Heart right ventricle (tissue), 16 donors: ENCODE measurements around the gene CREG2. TPM values are rescaled to one million over a fixed set of nuclear protein-coding genes. Genes with fewer than 3 reads are reported as not detected.

Source experiments
- ATAC-seq, 8 donors: fragments of 200-7000 bp; cut with Tn5 transposase; one replicate each; pipeline ENCODE4 v1.9.1; 2020; ENCODE audit warnings: mild to moderate bottlenecking in 8 of 8, moderate library complexity in 8 of 8, moderate number of reproducible peaks in 1 of 8
- DNase-seq, 2 donors: peaks; one replicate each; pipeline ENCODE4 v3.0.0-alpha.2; 2020
- H3K27ac ChIP-seq, 10 donors: fragments of 200-600 bp; sonication (generic) in 2 of 10; one replicate each; pipeline versions ENCODE4 v1.5.0 to v1.8.0; 2020 to 2022; ENCODE audit warnings: mild to moderate bottlenecking in 3 of 10
- H3K27me3 ChIP-seq, 7 donors: fragments of 200-600 bp; one replicate each; pipeline ENCODE4 v1.8.0; 2021 to 2022; ENCODE audit warnings: mild to moderate bottlenecking in 2 of 7
- H3K36me3 ChIP-seq, 9 donors: fragments of 200-600 bp; sonication (generic) in 1 of 9; one replicate each; pipeline versions ENCODE4 v1.5.0 to v1.8.0; 2020 to 2022; ENCODE audit warnings: mild to moderate bottlenecking in 2 of 9
- H3K4me1 ChIP-seq, 9 donors: fragments of 200-600 bp; sonication (generic) in 1 of 9; one replicate each; pipeline versions ENCODE4 v1.5.0 to v1.8.0; 2020 to 2022; ENCODE audit warnings: mild to moderate bottlenecking in 4 of 9
- H3K4me3 ChIP-seq, 10 donors: fragments of 200-600 bp; sonication (generic) in 2 of 10; one replicate each; pipeline versions ENCODE4 v1.5.0 to v1.8.0; 2020 to 2022; ENCODE audit warnings: mild to moderate bottlenecking in 7 of 10, moderate library complexity in 2 of 10
- H3K9me3 ChIP-seq, 11 donors: fragments of 200-600 bp in 10 of 11; sonication (generic) in 2 of 11; one replicate each; pipeline versions ENCODE4 v1.5.0 to v1.8.0; 2013 to 2022; ENCODE audit warnings: mild to moderate bottlenecking in 2 of 11, control low read depth in 1 of 11, moderate library complexity in 1 of 11
- CTCF ChIP-seq, 9 donors: fragments of 200-600 bp; sonication (generic) in 2 of 9; IDR thresholded peaks; one replicate each; pipeline versions ENCODE4 v1.5.0 to v1.8.0; 2021 to 2022; ENCODE audit warnings: antibody characterized with exemption in 9 of 9, mild to moderate bottlenecking in 5 of 9, moderate library complexity in 1 of 9
- WGBS, 2 donors: extraction: QIAGEN DNeasy Blood & Tissue Kit; methylation state at CpG; one replicate each; pipeline ENCODE4 v1.1.7; 2013; ENCODE audit warnings: inconsistent platforms in 1 of 2; 5-methylcytosine and 5-hydroxymethylcytosine counted together
- intact Hi-C, 10 donors: fragments of 100-400 bp; cut with DNase I; formaldehyde crosslinking; loops; one replicate each; pipeline versions ENCODE4 v1.11.1 to v1.14.2; 2022
- polyA plus RNA-seq, 2 donors: library from polyadenylated mRNA; stranded (reverse); fragments of 200-250 nt; gene quantifications; one replicate each; pipeline ENCODE4 v1.2.3, GENCODE V29; 2013
- total RNA-seq, 10 donors: library from RNA; stranded (reverse); fragmentation: NEBNext Ultra II Directional in 3 of 10; extraction: Animal tissue kit (Norgen Biotek cat#: 25700) in 3 of 10; gene quantifications; one replicate each; pipeline versions ENCODE4 v1.2.1 to v1.2.4, GENCODE V29; 2021 to 2023
- donor health status: Arrhythmogenic right ventricular cardiomyopathy.
- donor health status: ischemic (EF 13 %, LVEDD 7.1; RV severe dilation, severe dysfunction).
- donor health status: healthy with polysubstance abuse.
- donor health status: DM: no; HTN: yes; CAD: no.
- donor health status: DM: no; HTN: no; CAD: no.
- donor health status: ischemic (EF 25% LVEDD 6.9; RV normal size, moderate dysfunction).
- donor health status: ischemic (EF 25% LVEDD 5.7; RV mildly dilated, moderate dysfunction).
- donor health status: healthy.
- donor health status: DM: yes; HTN: yes; CAD: no.
- donor health status: Ischemic cardiomyopathy.
- donor health status: ischemic (EF 35%, LVEDD 5.7; RV mildly dilated, moderate dysfunction).
- donor health status: nonischemic (EF 11% LVEDD 7.7; RV severe dilation, severe dysfunction).
- donor health status: DM: yes; HTN: yes; CAD: no.
- donor health status: PGD.
- donor health status: ischemic (EF 29% LVEDD 5.4; RV normal size, mild dysfunction).
- donor health status: nonischemic (EF 23%, LVEDD 6.1; RV moderate dilation, normal function).

Gene CREG2
- total and polyA plus RNA-seq, 12 donors: 0.24 to 1.4 (median 0.70) TPM; not detected in 5

GRCh38 chr2:101340141-101340551, 47.2 kb downstream of the CREG2 start:
- DNase-seq: no peak
- ATAC-seq: no peak
- Histone ChIP-seq H3K27ac (peak overlapping the region in 1 of 10 donors; percentile 76), H3K9me3 (no peaks in the 10 kb centered on the region), H3K27me3 (no peaks in the 10 kb centered on the region), H3K36me3 (no peaks in the 10 kb centered on the region), H3K4me1 (peaks cover 0 to 31% (median 0%) of the 10 kb centered on the region in 9 donors), H3K4me3 (no peak overlapping the region)
- intact Hi-C loops: loop anchor here in 5 of 10 donors (5.0 to 10.0 kb wide), 3 partner anchors 47 to 1115 kb away; partner anchors contain the start of gene CREG2 (in 1 of the 5)
- 90 to 96% methylated on average over 1 of the region's 1 CpG for WGBS, 2 donors
- TF ChIP-seq CTCF (IDR thresholded peaks at IDR 0.05): no peak

- intact Hi-C loops: no loop called here
- WGBS, 2 donors: 86 to 87% methylated on average over 4 of the region's 4 CpGs
- ATAC-seq (no peak), DNase-seq (no peak)
- no peaks in the 10 kb centered on the region for H3K9me3 ChIP-seq
- TF ChIP-seq CTCF (IDR thresholded peaks at IDR 0.05): no peak
- H3K27me3 ChIP-seq: no peaks in the 10 kb centered on the region
- H3K27ac ChIP-seq: peak overlapping the region in 1 of 10 donors; percentile 76
- no peaks in the 10 kb centered on the region for H3K36me3 ChIP-seq
- peaks cover 0 to 31% (median 0%) of the 10 kb centered on the region in 9 donors for H3K4me1 ChIP-seq
- no peak overlapping the region for H3K4me3 ChIP-seq
These were observed 47.9 kb downstream of the CREG2 start for GRCh38 chr2:101339266-101339880.

- H3K36me3 ChIP-seq: no peaks in the 10 kb centered on the region
- no peak overlapping the region for H3K27ac ChIP-seq
- DNase-seq: no peak
- no peak for ATAC-seq
- no peak for TF ChIP-seq CTCF (IDR thresholded peaks at IDR 0.05)
- H3K4me1 ChIP-seq: peaks cover 0 to 31% (median 0%) of the 10 kb centered on the region in 9 donors
- no peaks in the 10 kb centered on the region for H3K9me3 ChIP-seq
- no peaks in the 10 kb centered on the region for H3K27me3 ChIP-seq
- 34 to 65% methylated on average over 2 of the region's 2 CpGs for WGBS, 2 donors
- intact Hi-C loops: no loop called here
- H3K4me3 ChIP-seq: no peak overlapping the region
These were observed 49.4 kb downstream of the CREG2 start for GRCh38 chr2:101337877-101338276.

GRCh38 chr2:101332885-101333766, 54.2 kb downstream of the CREG2 start:
- H3K4me3 ChIP-seq: no peak overlapping the region

More at GRCh38 chr2:101332885-101333766, 54.2 kb downstream of the CREG2 start:
- H3K9me3 ChIP-seq: no peaks in the 10 kb centered on the region
- ATAC-seq: no peak
- DNase-seq: no peak
- H3K27ac ChIP-seq: no peak overlapping the region
- no peak for TF ChIP-seq CTCF (IDR thresholded peaks at IDR 0.05)
- H3K36me3 ChIP-seq: no peaks in the 10 kb centered on the region
- intact Hi-C loops: no loop called here
- no peaks in the 10 kb centered on the region for H3K27me3 ChIP-seq
- peaks cover 0 to 35% (median 12%) of the 10 kb centered on the region in 9 donors for H3K4me1 ChIP-seq
- whole genome bisulfite sequencing, 2 donors: 73 to 75% methylated on average over 5 of the region's 5 CpGs
